Measurements from ENCODE around the gene LSR.
A peak's percentile ranks its signal among the peaks of the same experiment; 100 is the strongest.

LSR gene, protein sequence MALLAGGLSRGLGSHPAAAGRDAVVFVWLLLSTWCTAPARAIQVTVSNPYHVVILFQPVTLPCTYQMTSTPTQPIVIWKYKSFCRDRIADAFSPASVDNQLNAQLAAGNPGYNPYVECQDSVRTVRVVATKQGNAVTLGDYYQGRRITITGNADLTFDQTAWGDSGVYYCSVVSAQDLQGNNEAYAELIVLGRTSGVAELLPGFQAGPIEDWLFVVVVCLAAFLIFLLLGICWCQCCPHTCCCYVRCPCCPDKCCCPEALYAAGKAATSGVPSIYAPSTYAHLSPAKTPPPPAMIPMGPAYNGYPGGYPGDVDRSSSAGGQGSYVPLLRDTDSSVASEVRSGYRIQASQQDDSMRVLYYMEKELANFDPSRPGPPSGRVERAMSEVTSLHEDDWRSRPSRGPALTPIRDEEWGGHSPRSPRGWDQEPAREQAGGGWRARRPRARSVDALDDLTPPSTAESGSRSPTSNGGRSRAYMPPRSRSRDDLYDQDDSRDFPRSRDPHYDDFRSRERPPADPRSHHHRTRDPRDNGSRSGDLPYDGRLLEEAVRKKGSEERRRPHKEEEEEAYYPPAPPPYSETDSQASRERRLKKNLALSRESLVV

DNA sequence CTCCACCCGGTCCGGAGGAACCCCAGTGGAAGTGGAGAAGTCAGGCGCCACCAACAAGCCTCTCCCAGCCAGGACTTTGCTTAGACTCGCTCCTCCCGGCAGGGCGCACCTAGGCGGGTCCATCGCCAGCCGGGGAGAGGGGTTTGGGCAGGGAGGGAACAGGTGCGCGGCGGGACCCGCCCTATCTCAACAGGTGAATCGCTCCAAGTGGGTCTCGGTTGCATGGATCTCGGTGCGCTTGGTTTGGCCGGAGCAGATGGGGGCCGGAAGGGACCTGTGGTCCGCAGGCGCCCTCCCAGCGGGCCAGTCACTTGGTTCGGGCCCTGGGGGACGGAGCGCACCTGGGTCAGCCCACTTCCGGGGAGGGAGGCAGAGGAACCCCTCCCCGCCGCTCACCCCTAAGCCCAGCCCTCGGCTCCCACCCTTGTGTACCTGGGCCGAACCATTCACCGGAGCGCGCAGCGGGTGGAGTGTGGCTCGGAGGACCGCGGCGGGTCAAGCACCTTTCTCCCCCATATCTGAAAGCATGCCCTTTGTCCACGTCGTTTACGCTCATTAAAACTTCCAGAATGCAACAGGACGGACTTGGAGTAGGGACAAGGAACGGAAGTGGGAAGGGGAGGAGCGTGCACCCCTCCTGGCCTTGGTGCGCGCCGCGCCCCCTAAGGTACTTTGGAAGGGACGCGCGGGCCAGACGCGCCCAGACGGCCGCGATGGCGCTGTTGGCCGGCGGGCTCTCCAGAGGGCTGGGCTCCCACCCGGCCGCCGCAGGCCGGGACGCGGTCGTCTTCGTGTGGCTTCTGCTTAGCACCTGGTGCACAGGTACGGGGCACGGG is at the start of gene LSR:
LSR (plus strand) TSS at position 693 of the 836 bp plus-strand sequence; CDS start at position 714, 21 bp downstream.
- no peak; the same call in 1 of the 2 replicates for TF ChIP-seq EGR1 (IDR thresholded peaks at IDR 0.05)
- peak; percentile 40 for TF ChIP-seq NFIC (IDR thresholded peaks at IDR 0.05)
- no peak; the same call in 1 of the 2 replicates for TF ChIP-seq TEAD4 (IDR thresholded peaks at IDR 0.05)
- peak; percentile 96 for TF ChIP-seq TAF1 (IDR thresholded peaks at IDR 0.05; ENCODE audit: low read depth)
- peak; percentile 26; the same call in 1 of the 2 replicates for TF ChIP-seq CREB1 (IDR thresholded peaks at IDR 0.05; ENCODE audit: low read depth)
- TF ChIP-seq, protein P1, sequence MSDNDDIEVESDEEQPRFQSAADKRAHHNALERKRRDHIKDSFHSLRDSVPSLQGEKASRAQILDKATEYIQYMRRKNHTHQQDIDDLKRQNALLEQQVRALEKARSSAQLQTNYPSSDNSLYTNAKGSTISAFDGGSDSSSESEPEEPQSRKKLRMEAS (IDR thresholded peaks at IDR 0.05): peak; percentile 48
- TF ChIP-seq FOXM1 (IDR thresholded peaks at IDR 0.05; ENCODE audit: borderline replicate concordance, low read depth): 0 out of 2 replicates have a peak, but pooled peaks have one; percentile 24
- peak; percentile 91 for TF ChIP-seq YY1 (IDR thresholded peaks at IDR 0.05; ENCODE audit: low read depth)
- 0 out of 2 replicates have a peak, but pooled peaks have one; percentile 18 for TF ChIP-seq TCF12 (IDR thresholded peaks at IDR 0.05; ENCODE audit: low read depth)
- TF ChIP-seq, protein P2, sequence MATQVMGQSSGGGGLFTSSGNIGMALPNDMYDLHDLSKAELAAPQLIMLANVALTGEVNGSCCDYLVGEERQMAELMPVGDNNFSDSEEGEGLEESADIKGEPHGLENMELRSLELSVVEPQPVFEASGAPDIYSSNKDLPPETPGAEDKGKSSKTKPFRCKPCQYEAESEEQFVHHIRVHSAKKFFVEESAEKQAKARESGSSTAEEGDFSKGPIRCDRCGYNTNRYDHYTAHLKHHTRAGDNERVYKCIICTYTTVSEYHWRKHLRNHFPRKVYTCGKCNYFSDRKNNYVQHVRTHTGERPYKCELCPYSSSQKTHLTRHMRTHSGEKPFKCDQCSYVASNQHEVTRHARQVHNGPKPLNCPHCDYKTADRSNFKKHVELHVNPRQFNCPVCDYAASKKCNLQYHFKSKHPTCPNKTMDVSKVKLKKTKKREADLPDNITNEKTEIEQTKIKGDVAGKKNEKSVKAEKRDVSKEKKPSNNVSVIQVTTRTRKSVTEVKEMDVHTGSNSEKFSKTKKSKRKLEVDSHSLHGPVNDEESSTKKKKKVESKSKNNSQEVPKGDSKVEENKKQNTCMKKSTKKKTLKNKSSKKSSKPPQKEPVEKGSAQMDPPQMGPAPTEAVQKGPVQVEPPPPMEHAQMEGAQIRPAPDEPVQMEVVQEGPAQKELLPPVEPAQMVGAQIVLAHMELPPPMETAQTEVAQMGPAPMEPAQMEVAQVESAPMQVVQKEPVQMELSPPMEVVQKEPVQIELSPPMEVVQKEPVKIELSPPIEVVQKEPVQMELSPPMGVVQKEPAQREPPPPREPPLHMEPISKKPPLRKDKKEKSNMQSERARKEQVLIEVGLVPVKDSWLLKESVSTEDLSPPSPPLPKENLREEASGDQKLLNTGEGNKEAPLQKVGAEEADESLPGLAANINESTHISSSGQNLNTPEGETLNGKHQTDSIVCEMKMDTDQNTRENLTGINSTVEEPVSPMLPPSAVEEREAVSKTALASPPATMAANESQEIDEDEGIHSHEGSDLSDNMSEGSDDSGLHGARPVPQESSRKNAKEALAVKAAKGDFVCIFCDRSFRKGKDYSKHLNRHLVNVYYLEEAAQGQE (IDR thresholded peaks at IDR 0.05; ENCODE audit: low read depth): no peak
- peak; percentile 69; the same call in 1 of the 2 replicates for TF ChIP-seq EP300 (IDR thresholded peaks at IDR 0.05; ENCODE audit: borderline replicate concordance)

GRCh38 chr19:35199481-35199880 is 49.3 kb upstream of the LSR start:
- no peak for TF ChIP-seq EP300 (IDR thresholded peaks at IDR 0.05; ENCODE audit: borderline replicate concordance)
- TF ChIP-seq EGR1 (IDR thresholded peaks at IDR 0.05): no peak
- TF ChIP-seq TEAD4 (IDR thresholded peaks at IDR 0.05): no peak

- TF ChIP-seq TEAD4 (IDR thresholded peaks at IDR 0.05) (no peak), CEBPB (IDR thresholded peaks at IDR 0.05) (no peak), EP300 (IDR thresholded peaks at IDR 0.05; ENCODE audit: borderline replicate concordance) (no peak), NFIC (IDR thresholded peaks at IDR 0.05) (no peak), RAD21 (IDR thresholded peaks at IDR 0.05; ENCODE audit: low read depth) (no peak), YY1 (IDR thresholded peaks at IDR 0.05; ENCODE audit: low read depth) (no peak), CREB1 (IDR thresholded peaks at IDR 0.05; ENCODE audit: low read depth) (no peak), EGR1 (IDR thresholded peaks at IDR 0.05) (no peak), TCF12 (IDR thresholded peaks at IDR 0.05; ENCODE audit: low read depth) (no peak), TAF1 (IDR thresholded peaks at IDR 0.05; ENCODE audit: low read depth) (no peak), FOXM1 (IDR thresholded peaks at IDR 0.05; ENCODE audit: borderline replicate concordance, low read depth) (no peak), ZBTB7A (IDR thresholded peaks at IDR 0.05; ENCODE audit: low read depth) (no peak), USF1 (IDR thresholded peaks at IDR 0.05) (no peak)
- TF ChIP-seq, protein P2 (IDR thresholded peaks at IDR 0.05; ENCODE audit: low read depth): no peak
- TF ChIP-seq, protein P1 (IDR thresholded peaks at IDR 0.05): no peak
Measured at GRCh38 chr19:35202722-35203688, 45.8 kb upstream of the LSR start.

- no peak for TF ChIP-seq EP300 (IDR thresholded peaks at IDR 0.05; ENCODE audit: borderline replicate concordance)
- TF ChIP-seq TEAD4 (IDR thresholded peaks at IDR 0.05): no peak
- no peak for TF ChIP-seq USF1 (IDR thresholded peaks at IDR 0.05)
- TF ChIP-seq NFIC (IDR thresholded peaks at IDR 0.05): no peak
- no peak for TF ChIP-seq TAF1 (IDR thresholded peaks at IDR 0.05; ENCODE audit: low read depth)
- TF ChIP-seq CEBPB (IDR thresholded peaks at IDR 0.05): no peak
- TF ChIP-seq RAD21 (IDR thresholded peaks at IDR 0.05; ENCODE audit: low read depth): no peak
- TF ChIP-seq, protein P1 (IDR thresholded peaks at IDR 0.05): no peak
- TF ChIP-seq EGR1 (IDR thresholded peaks at IDR 0.05): no peak
- no peak for TF ChIP-seq FOXM1 (IDR thresholded peaks at IDR 0.05; ENCODE audit: borderline replicate concordance, low read depth)
- TF ChIP-seq TCF12 (IDR thresholded peaks at IDR 0.05; ENCODE audit: low read depth): no peak
- TF ChIP-seq, protein P2 (IDR thresholded peaks at IDR 0.05; ENCODE audit: low read depth): no peak
Measured at GRCh38 chr19:35204799-35205732, 43.7 kb upstream of the LSR start.
